K562 (cell line): ENCODE measurements around the gene MED29. TPM values are rescaled to one million over a fixed set of nuclear protein-coding genes. Genes with fewer than 3 reads are reported as not detected.

Experiments
- ARHGAP35 ChIP-seq: fragments of 450-650 bp; IDR thresholded peaks from 2 replicates; pipeline ENCODE4 v1.6.1; 2018; ENCODE audit not compliant: partially characterized antibody
- CAMTA2 ChIP-seq: fragments of 250-450 bp; sonication (Bioruptor Pico); conservative IDR thresholded peaks from 2 replicates; pipeline ENCODE4 v1.5.1; 2022
- CBFB ChIP-seq: sonication (generic); formaldehyde crosslinking; IDR thresholded peaks from 2 replicates; pipeline ENCODE4 v1.4.0; 2020; ENCODE audit warnings: mild to moderate bottlenecking, missing genetic modification reagents
- CREB1 ChIP-seq, 2 experiments: sonication (generic) in 1 of 2; formaldehyde crosslinking in 1 of 2; IDR thresholded peaks; 2 replicates each; pipeline versions ENCODE4 v1.6.1 to v1.8.0; 2012 to 2022; ENCODE audit warnings: inconsistent platforms in 1 of 2, mild to moderate bottlenecking in 1 of 2, missing genetic modification reagents in 1 of 2, moderate library complexity in 1 of 2
- ELF4 ChIP-seq: fragments of 450-650 bp; formaldehyde crosslinking; IDR thresholded peaks from 2 replicates; pipeline ENCODE4 v1.4.0; 2022; ENCODE audit warnings: missing genetic modification characterization
- FOSL1 ChIP-seq: fragments of 200-800 bp; sonication (Bioruptor generic); conservative IDR thresholded peaks from 2 replicates; pipeline ENCODE4 v1.6.1; 2016; ENCODE audit warnings: missing genetic modification characterization, missing compliant biosample characterization
- L3MBTL2 ChIP-seq: fragments of 450-650 bp; IDR thresholded peaks from 2 replicates; pipeline ENCODE4 v1.6.1; 2016; ENCODE audit warnings: mild to moderate bottlenecking, moderate library complexity
- MAFG ChIP-seq: fragments of 450-650 bp; conservative IDR thresholded peaks from 2 replicates; pipeline ENCODE4 v1.6.1; 2016; ENCODE audit warnings: missing genetic modification characterization, missing compliant biosample characterization
- MXI1 ChIP-seq: IDR thresholded peaks from 2 replicates; pipeline ENCODE4 v1.6.1; 2011; ENCODE audit warnings: low read depth, mild to moderate bottlenecking, improper control_type of control experiment, low read length
- NEUROD1 ChIP-seq: fragments of 150-350 bp; IDR thresholded peaks from 2 replicates; pipeline ENCODE4 v1.6.1; 2014; ENCODE audit warnings: borderline replicate concordance, low read length, low read depth; ENCODE audit not compliant: partially characterized antibody
- OTX1 ChIP-seq: fragments of 450-650 bp; formaldehyde crosslinking; IDR thresholded peaks from 2 replicates; pipeline ENCODE4 v1.4.0; 2022; ENCODE audit warnings: mild to moderate bottlenecking
- PHF20 ChIP-seq: fragments of 450-650 bp; IDR thresholded peaks from 2 replicates; pipeline ENCODE4 v1.6.1; 2018; ENCODE audit not compliant: partially characterized antibody
- POLR2H ChIP-seq: IDR thresholded peaks from 2 replicates; pipeline ENCODE4 v1.6.1; 2016; ENCODE audit warnings: missing genetic modification characterization, low read depth, mild to moderate bottlenecking, control low read depth, missing compliant biosample characterization, moderate library complexity
- POU5F1 ChIP-seq: fragments of 150-350 bp; IDR thresholded peaks from 2 replicates; pipeline ENCODE4 v1.6.1; 2014; ENCODE audit warnings: borderline replicate concordance, low read length, low read depth, mild to moderate bottlenecking; ENCODE audit not compliant: partially characterized antibody
- SIX5 ChIP-seq, 2 experiments: IDR thresholded peaks; 2 replicates each; pipeline ENCODE4 v1.6.1; 2011; ENCODE audit warnings: low read length in 2 of 2, borderline replicate concordance in 1 of 2, low read depth in 1 of 2, mild to moderate bottlenecking in 1 of 2, moderate library complexity in 1 of 2; ENCODE audit not compliant: insufficient read depth in 1 of 2
- TAF15 ChIP-seq: fragments of 200-400 bp; formaldehyde crosslinking; IDR thresholded peaks from 2 replicates; pipeline ENCODE4 v1.6.1; 2017; ENCODE audit warnings: mild to moderate bottlenecking, low read depth, low read length, moderate library complexity
- U2AF2 ChIP-seq: fragments of 200-400 bp; formaldehyde crosslinking; optimal IDR thresholded peaks from 2 replicates; pipeline ENCODE3; 2017; ENCODE audit warnings: low read depth, mild to moderate bottlenecking, low read length
- ZKSCAN3 ChIP-seq: fragments of 250-450 bp; sonication (Bioruptor Pico); IDR thresholded peaks from 2 replicates; pipeline ENCODE4 v1.4.0; 2020
- ZNF143 ChIP-seq: sonication (generic); formaldehyde crosslinking; IDR thresholded peaks from 2 replicates; pipeline ENCODE4 v1.9.0; 2022; ENCODE audit warnings: mild to moderate bottlenecking, missing genetic modification reagents
- ZNF184 ChIP-seq: sonication (generic); formaldehyde crosslinking; IDR thresholded peaks from 2 replicates; pipeline ENCODE4 v1.5.0; 2020; ENCODE audit warnings: missing genetic modification reagents
- ZNF212 ChIP-seq: fragments of 450-650 bp; formaldehyde crosslinking; IDR thresholded peaks from 2 replicates; pipeline ENCODE4 v1.4.0; 2020; ENCODE audit warnings: mild to moderate bottlenecking
- polyA plus RNA-seq, 8 experiments: library from polyadenylated mRNA; depleted of rRNA in 4 of 8; stranded (reverse) in 5 of 8; unstranded in 3 of 8; fragments of >200 nt; fragmentation: Nextera tagmentation in 2 of 8; fragmentation: Illumina TruSeq in 1 of 8; extraction: Ambion mirVana in 2 of 8; extraction: Trizol in 1 of 8; gene quantifications; 2 replicates each; pipeline versions ENCODE4 v1.2.1 to v1.2.3, GENCODE V29; 2011 to 2014; ENCODE audit warnings: inconsistent platforms in 1 of 8, missing spikeins in 1 of 8
- total RNA-seq, 7 experiments: library from RNA; depleted of rRNA in 6 of 7; stranded (reverse); fragments of >200 nt in 6 of 7; fragmentation: Illumina TruSeq in 2 of 7; extraction: Trizol in 2 of 7; gene quantifications; 2 replicates each; pipeline versions ENCODE4 v1.2.1 to v1.2.3, GENCODE V29; 2011 to 2021; ENCODE audit warnings: low replicate concordance in 1 of 7
- TF ChIP-seq, protein P1 (sequence below): fragments of 250-450 bp; sonication (Bioruptor Pico); IDR thresholded peaks from 2 replicates; pipeline ENCODE4 v1.8.0; 2021; ENCODE audit warnings: mild to moderate bottlenecking, moderate library complexity
- TF ChIP-seq, protein P2 (sequence below): fragments of 200-800 bp; sonication (Bioruptor generic); IDR thresholded peaks from 2 replicates; pipeline ENCODE4 v1.6.1; 2017; ENCODE audit warnings: missing genetic modification characterization, missing compliant biosample characterization
- TF ChIP-seq, protein P3 (sequence below): sonication (generic); formaldehyde crosslinking; IDR thresholded peaks from 2 replicates; pipeline ENCODE4 v1.8.0; 2022; ENCODE audit warnings: mild to moderate bottlenecking, missing genetic modification reagents

The MED29 gene
- total and polyA plus RNA-seq, 9 of the 15 experiments (the other 6 are each of a cell fraction or from before 2014, with no cell fraction given), result 1.8 to 22.6 (median 12.4) TPM

DNA sequence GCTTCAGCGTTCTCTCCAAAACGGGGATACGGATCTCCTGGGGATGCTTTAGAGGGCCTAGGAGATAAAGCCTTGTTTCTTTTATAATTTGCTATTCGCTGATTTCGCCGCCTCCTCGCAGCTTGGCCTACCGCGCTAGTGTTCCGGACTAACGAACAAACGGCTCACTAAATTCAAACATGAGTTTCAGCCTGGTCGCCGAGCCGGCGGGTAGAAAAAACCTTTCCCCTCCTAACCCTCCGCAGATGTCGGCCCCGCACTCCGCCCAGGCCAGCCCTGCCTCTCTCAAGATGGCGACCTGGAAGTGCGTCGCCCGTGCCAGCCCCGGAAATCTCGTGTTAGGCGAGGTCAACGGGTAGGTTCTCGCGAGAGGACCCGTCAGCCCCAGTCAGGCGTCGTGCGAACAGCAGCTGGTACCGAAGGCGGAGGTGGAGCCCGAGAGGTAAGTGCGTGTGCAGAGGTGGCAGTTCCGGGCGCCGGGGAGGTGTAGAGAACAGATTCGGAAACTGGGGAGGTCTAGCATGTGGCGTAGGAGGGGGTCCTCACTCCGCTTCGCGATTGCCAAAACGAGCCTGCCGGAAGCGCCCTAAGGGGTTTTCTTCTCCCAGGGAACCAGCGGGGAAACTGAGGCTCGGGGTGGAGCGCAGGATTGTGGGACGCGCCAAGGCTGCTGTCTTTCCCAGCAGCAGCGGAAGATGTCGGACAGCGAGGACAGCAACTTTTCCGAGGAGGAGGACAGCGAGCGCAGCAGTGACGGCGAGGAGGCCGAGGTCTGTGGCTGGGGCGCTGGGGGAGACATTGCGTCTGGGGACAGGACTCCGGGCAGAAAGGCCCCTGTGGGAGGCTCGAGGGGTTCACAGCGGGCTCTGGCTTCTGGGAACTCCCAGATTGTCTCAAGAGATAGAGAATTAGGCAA, 54.3 kb downstream of the MED29 start, which contains the start of gene SUPT5H (continued):
- TF ChIP-seq ZNF143 (CRISPR knock-in tag), result peak; percentile 53; the same call in 1 of the 2 replicates
- no peak for TF ChIP-seq TAF15
- TF ChIP-seq, protein P1, sequence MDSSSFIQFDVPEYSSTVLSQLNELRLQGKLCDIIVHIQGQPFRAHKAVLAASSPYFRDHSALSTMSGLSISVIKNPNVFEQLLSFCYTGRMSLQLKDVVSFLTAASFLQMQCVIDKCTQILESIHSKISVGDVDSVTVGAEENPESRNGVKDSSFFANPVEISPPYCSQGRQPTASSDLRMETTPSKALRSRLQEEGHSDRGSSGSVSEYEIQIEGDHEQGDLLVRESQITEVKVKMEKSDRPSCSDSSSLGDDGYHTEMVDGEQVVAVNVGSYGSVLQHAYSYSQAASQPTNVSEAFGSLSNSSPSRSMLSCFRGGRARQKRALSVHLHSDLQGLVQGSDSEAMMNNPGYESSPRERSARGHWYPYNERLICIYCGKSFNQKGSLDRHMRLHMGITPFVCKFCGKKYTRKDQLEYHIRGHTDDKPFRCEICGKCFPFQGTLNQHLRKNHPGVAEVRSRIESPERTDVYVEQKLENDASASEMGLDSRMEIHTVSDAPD (CRISPR knock-in tag), result no peak
- no peak for TF ChIP-seq ZNF212
- peak; percentile 83 for TF ChIP-seq CREB1 (IDR thresholded peaks at IDR 0.05)
- peak; percentile 72 for TF ChIP-seq CREB1 (CRISPR knock-in tag; IDR thresholded peaks at IDR 0.05)
- TF ChIP-seq SIX5 (IDR thresholded peaks at IDR 0.05; ENCODE audit: borderline replicate concordance in 1 of 2, insufficient read depth in 1 of 2, low read depth in 1 of 2, low read length in 2 of 2), result peak; percentile 56 to 61; a peak in 3 of 4 replicates
- peak; percentile 57 for TF ChIP-seq PHF20
- peak; percentile 95 for TF ChIP-seq L3MBTL2
- TF ChIP-seq NEUROD1, result peak; percentile 81
- TF ChIP-seq MAFG (tag), result no peak
- TF ChIP-seq ELF4 (CRISPR knock-in tag), result peak; percentile 70; the same call in 1 of the 2 replicates
- TF ChIP-seq, protein P2, sequence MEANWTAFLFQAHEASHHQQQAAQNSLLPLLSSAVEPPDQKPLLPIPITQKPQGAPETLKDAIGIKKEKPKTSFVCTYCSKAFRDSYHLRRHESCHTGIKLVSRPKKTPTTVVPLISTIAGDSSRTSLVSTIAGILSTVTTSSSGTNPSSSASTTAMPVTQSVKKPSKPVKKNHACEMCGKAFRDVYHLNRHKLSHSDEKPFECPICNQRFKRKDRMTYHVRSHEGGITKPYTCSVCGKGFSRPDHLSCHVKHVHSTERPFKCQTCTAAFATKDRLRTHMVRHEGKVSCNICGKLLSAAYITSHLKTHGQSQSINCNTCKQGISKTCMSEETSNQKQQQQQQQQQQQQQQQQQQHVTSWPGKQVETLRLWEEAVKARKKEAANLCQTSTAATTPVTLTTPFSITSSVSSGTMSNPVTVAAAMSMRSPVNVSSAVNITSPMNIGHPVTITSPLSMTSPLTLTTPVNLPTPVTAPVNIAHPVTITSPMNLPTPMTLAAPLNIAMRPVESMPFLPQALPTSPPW (CRISPR knock-in tag), result peak; percentile 41; the same call in 1 of the 2 replicates
- peak; percentile 81; the same call in 1 of the 2 replicates for TF ChIP-seq MXI1
- no peak for TF ChIP-seq ZNF184
- no peak for TF ChIP-seq CAMTA2 (CRISPR knock-in tag)
- TF ChIP-seq OTX1 (CRISPR knock-in tag), result 0 out of 2 replicates have a peak, but pooled peaks have one; percentile 4
- TF ChIP-seq POLR2H (tag), result peak; percentile 75
- TF ChIP-seq ARHGAP35, result peak; percentile 96
- TF ChIP-seq, protein P3, sequence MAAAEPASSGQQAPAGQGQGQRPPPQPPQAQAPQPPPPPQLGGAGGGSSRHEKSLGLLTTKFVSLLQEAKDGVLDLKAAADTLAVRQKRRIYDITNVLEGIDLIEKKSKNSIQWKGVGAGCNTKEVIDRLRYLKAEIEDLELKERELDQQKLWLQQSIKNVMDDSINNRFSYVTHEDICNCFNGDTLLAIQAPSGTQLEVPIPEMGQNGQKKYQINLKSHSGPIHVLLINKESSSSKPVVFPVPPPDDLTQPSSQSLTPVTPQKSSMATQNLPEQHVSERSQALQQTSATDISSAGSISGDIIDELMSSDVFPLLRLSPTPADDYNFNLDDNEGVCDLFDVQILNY, result no peak
- TF ChIP-seq POU5F1, result no peak
- TF ChIP-seq CBFB (CRISPR knock-in tag), result peak; percentile 69; the same call in 1 of the 2 replicates
- 0 out of 2 replicates have a peak, but pooled peaks have one; percentile 19 for TF ChIP-seq FOSL1
- TF ChIP-seq ZKSCAN3 (CRISPR knock-in tag), result no peak
- no peak for TF ChIP-seq U2AF2
